IPS DF 6.9 (cell line): Measurements from ENCODE around the gene MED31.

Source experiments
- DNase-seq: peaks from one replicate; pipeline ENCODE4 v3.0.0-alpha.2; 2013; ENCODE audit warnings: low read depth, low spot score
- H3K27ac ChIP-seq: one replicate; pipeline ENCODE4 v1.5.1; 2013; ENCODE audit warnings: low read length, control low read depth
- H3K27me3 ChIP-seq: 2 replicates; pipeline ENCODE4 v1.6.1; 2013; ENCODE audit warnings: mild to moderate bottlenecking, low read length; ENCODE audit not compliant: control insufficient read depth, insufficient read depth
- H3K36me3 ChIP-seq: 2 replicates; pipeline ENCODE4 v1.6.1; 2013; ENCODE audit warnings: low read length; ENCODE audit not compliant: control insufficient read depth, insufficient read depth
- H3K4me1 ChIP-seq: 2 replicates; pipeline ENCODE4 v1.6.1; 2013; ENCODE audit warnings: low read length; ENCODE audit not compliant: control insufficient read depth, insufficient read depth
- H3K4me3 ChIP-seq: 2 replicates; pipeline ENCODE4 v1.5.1; 2013; ENCODE audit warnings: mild to moderate bottlenecking, low read length
- H3K9me3 ChIP-seq: 2 replicates; pipeline ENCODE4 v1.6.1; 2013; ENCODE audit warnings: low read length, inconsistent platforms; ENCODE audit not compliant: control insufficient read depth, insufficient read depth
- WGBS: extraction: QIAGEN DNeasy Blood & Tissue Kit; methylation state at CpG from one replicate; pipeline ENCODE4 v1.1.7; 2013; ENCODE audit warnings: mixed read lengths, missing lambda C conversion rate; ENCODE audit not compliant: insufficient read length, insufficient coverage; 5-methylcytosine and 5-hydroxymethylcytosine counted together

The MED31 gene

GRCh38 chr17:6627019-6627418, 24.4 kb downstream of the MED31 start:
- no peak for DNase-seq
- no peaks in the 10 kb centered on the region for H3K9me3 ChIP-seq
- no CpG with 5 or more reads among the region's 1 CpG for WGBS
- H3K36me3 ChIP-seq: peaks cover 3% of the 10 kb centered on the region; the same call in 1 of the 2 replicates
- H3K4me3 ChIP-seq: no peak overlapping the region
- H3K4me1 ChIP-seq: no peaks in the 10 kb centered on the region
- H3K27me3 ChIP-seq: no peaks in the 10 kb centered on the region
- H3K27ac ChIP-seq: no peak overlapping the region

- DNase-seq: no peak
- H3K4me1 ChIP-seq: no peaks in the 10 kb centered on the region
- H3K27ac ChIP-seq: no peak overlapping the region
- no CpG with 5 or more reads among the region's 6 CpGs for WGBS
- no peaks in the 10 kb centered on the region for H3K27me3 ChIP-seq
- H3K4me3 ChIP-seq: no peak overlapping the region
- H3K9me3 ChIP-seq: no peaks in the 10 kb centered on the region
- H3K36me3 ChIP-seq: peaks cover 3% of the 10 kb centered on the region; the same call in 1 of the 2 replicates
These were observed 24.8 kb downstream of the MED31 start for GRCh38 chr17:6626616-6627015.

GRCh38 chr17:6623941-6624340, 27.5 kb downstream of the MED31 start:
- Histone ChIP-seq H3K27me3 (no peaks in the 10 kb centered on the region), H3K9me3 (no peaks in the 10 kb centered on the region), H3K4me3 (no peak overlapping the region), H3K36me3 (peaks cover 3% of the 10 kb centered on the region; the same call in 1 of the 2 replicates), H3K4me1 (no peaks in the 10 kb centered on the region), H3K27ac (no peak overlapping the region)
- no CpG with 5 or more reads among the region's 3 CpGs for WGBS
- no peak for DNase-seq

- no peak for DNase-seq
- H3K9me3 ChIP-seq: no peaks in the 10 kb centered on the region
- no peak overlapping the region for H3K4me3 ChIP-seq
- peaks cover 5% of the 10 kb centered on the region; the same call in 1 of the 2 replicates for H3K36me3 ChIP-seq
- no peak overlapping the region for H3K27ac ChIP-seq
- no peaks in the 10 kb centered on the region for H3K27me3 ChIP-seq
- no CpG with 5 or more reads among the region's 4 CpGs for WGBS
- H3K4me1 ChIP-seq: no peaks in the 10 kb centered on the region
These were observed 40.2 kb downstream of the MED31 start for GRCh38 chr17:6611231-6611630.

- WGBS: no CpG with 5 or more reads among the region's 5 CpGs
- H3K36me3 ChIP-seq: peaks cover 13% of the 10 kb centered on the region
- H3K4me1 ChIP-seq: no peaks in the 10 kb centered on the region
- DNase-seq: no peak
- H3K9me3 ChIP-seq: no peaks in the 10 kb centered on the region
- no peak overlapping the region for H3K4me3 ChIP-seq
- no peak overlapping the region for H3K27ac ChIP-seq
- no peaks in the 10 kb centered on the region for H3K27me3 ChIP-seq
These were observed 41.4 kb downstream of the MED31 start for GRCh38 chr17:6610011-6610410.

GRCh38 chr17:6608321-6608720, 43.1 kb downstream of the MED31 start:
- DNase-seq: no peak
- no peaks in the 10 kb centered on the region for H3K4me1 ChIP-seq
- no peaks in the 10 kb centered on the region for H3K9me3 ChIP-seq
- H3K36me3 ChIP-seq: peaks cover 13% of the 10 kb centered on the region
- H3K4me3 ChIP-seq: no peak overlapping the region
- H3K27ac ChIP-seq: no peak overlapping the region
- WGBS: no CpG with 5 or more reads among the region's 3 CpGs
- no peaks in the 10 kb centered on the region for H3K27me3 ChIP-seq

GRCh38 chr17:6605142-6605541, 46.3 kb downstream of the MED31 start:
- Histone ChIP-seq H3K36me3 (peaks cover 13% of the 10 kb centered on the region), H3K9me3 (no peaks in the 10 kb centered on the region), H3K4me3 (no peak overlapping the region), H3K27ac (no peak overlapping the region), H3K4me1 (no peaks in the 10 kb centered on the region), H3K27me3 (no peaks in the 10 kb centered on the region)
- WGBS: no CpG with 5 or more reads among the region's 6 CpGs
- no peak for DNase-seq

DNA sequence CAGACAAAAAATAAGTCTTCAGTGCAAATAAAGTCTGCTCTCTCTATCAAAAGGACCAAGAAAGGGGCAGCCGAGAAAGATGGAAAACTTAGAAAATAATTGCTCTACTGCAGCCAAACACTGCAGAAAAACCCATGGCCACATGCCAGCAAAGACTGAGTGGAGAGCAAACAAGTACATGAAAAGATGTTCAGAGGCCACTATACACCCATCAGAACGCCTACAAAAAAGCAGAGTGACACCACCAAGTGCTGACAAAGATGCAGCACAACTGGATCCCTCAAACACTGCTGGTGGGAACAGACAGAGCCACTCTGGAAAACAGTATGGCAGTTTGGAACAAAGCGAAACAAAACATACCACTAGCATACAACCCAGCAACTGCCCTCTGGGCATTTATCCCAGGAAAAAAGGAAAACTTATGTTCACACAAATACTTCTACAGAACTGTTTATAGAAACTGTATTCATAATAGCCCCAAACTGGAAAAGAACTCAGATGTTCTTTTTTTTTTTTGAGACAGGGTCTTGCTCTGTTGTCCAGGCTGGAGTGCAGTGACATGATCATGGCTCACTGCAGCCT, 47.6 kb downstream of the MED31 start:
- WGBS: no CpG with 5 or more reads among the region's 3 CpGs
- no peaks in the 10 kb centered on the region for H3K27me3 ChIP-seq
- no peak overlapping the region for H3K4me3 ChIP-seq
- no peaks in the 10 kb centered on the region for H3K4me1 ChIP-seq
- H3K36me3 ChIP-seq: peaks cover 11% of the 10 kb centered on the region
- no peak for DNase-seq
- no peak overlapping the region for H3K27ac ChIP-seq
- H3K9me3 ChIP-seq: no peaks in the 10 kb centered on the region

- Histone ChIP-seq H3K27ac (no peak overlapping the region), H3K4me3 (no peak overlapping the region), H3K9me3 (no peaks in the 10 kb centered on the region), H3K36me3 (peaks cover 8% of the 10 kb centered on the region), H3K27me3 (no peaks in the 10 kb centered on the region), H3K4me1 (no peaks in the 10 kb centered on the region)
- no CpG with 5 or more reads among the region's 2 CpGs for WGBS
- no peak for DNase-seq
These were observed 49.3 kb downstream of the MED31 start for GRCh38 chr17:6602141-6602540.

DNA sequence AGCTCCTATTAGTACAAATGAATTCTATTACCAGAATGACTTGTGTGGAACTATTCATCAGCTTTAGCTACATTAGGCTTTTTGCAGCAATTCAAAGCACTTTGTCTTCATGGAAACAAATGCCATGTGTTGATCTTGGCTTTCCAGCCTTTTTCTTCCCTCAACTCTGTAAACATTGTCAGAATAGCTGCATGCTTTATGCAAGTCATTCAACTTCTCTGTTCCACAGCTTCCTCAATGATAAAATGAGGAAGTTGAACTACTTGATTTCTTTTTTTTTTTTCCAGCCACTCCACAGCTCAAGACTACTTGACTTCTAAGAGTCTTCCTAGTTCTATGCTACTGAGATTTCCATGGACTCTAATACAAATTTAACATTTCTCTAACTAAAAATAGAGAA, 52.0 kb downstream of the MED31 start:
- no peaks in the 10 kb centered on the region for H3K4me1 ChIP-seq
- no peak for DNase-seq
- H3K9me3 ChIP-seq: no peaks in the 10 kb centered on the region
- H3K36me3 ChIP-seq: 0 out of 2 replicates have a peak, but pooled peaks cover 3% of the 10 kb centered on the region
- H3K27ac ChIP-seq: no peak overlapping the region
- no peaks in the 10 kb centered on the region for H3K27me3 ChIP-seq
- H3K4me3 ChIP-seq: no peak overlapping the region

DNA sequence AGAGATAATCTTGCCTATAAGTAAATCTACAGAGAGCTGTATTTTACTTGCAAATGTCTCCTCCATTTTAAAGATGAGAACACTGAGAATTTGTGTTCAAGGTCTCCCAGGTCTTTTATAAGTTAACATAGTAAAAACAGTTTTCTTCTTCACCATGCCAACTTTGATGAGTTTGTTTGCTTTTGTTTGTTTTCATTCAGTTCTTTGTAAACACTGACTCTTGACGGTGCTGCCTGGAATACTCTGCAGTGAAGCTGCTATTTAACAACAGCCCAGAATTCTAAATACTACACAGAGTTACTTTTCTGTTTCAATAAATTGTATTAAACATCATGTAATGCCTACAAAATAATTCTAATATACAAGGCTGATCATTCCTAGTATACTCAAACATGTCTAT, 53.7 kb downstream of the MED31 start:
- no peak for DNase-seq
- no CpG with 5 or more reads among the region's 1 CpG for WGBS
- H3K27me3 ChIP-seq: no peaks in the 10 kb centered on the region
- H3K4me1 ChIP-seq: no peaks in the 10 kb centered on the region
- H3K9me3 ChIP-seq: no peaks in the 10 kb centered on the region
- H3K36me3 ChIP-seq: 0 out of 2 replicates have a peak, but pooled peaks cover 3% of the 10 kb centered on the region
- H3K4me3 ChIP-seq: no peak overlapping the region
- H3K27ac ChIP-seq: no peak overlapping the region
